Fibroblast of mammary gland (primary cell): ENCODE measurements around the gene CCDC121.
A peak's percentile ranks its signal among the peaks of the same experiment; 100 is the strongest.

Experiments used
- DNase-seq: peaks from one replicate; pipeline ENCODE4 v3.0.0-alpha.2; 2010; ENCODE audit warnings: low read depth
- H3K4me3 ChIP-seq: 2 replicates; pipeline ENCODE4 v1.5.1; 2011; ENCODE audit warnings: low read depth, mild to moderate bottlenecking, low read length, moderate library complexity; ENCODE audit not compliant: control insufficient read depth
- CTCF ChIP-seq: conservative IDR thresholded peaks from 2 replicates; pipeline ENCODE4 v1.5.1; 2011; ENCODE audit warnings: low read depth, low read length, inconsistent platforms; ENCODE audit not compliant: control insufficient read depth, insufficient read depth

The CCDC121 gene

GRCh38 chr2:27593240-27593639, 35.6 kb downstream of the CCDC121 start:
- DNase-seq, result no peak
- no peak for TF ChIP-seq CTCF
- no peak overlapping the region for H3K4me3 ChIP-seq

GRCh38 chr2:27591745-27592144, 37.1 kb downstream of the CCDC121 start:
- H3K4me3 ChIP-seq, result no peak overlapping the region
- no peak for TF ChIP-seq CTCF
- no peak for DNase-seq

- DNase-seq, result no peak
- H3K4me3 ChIP-seq, result no peak overlapping the region
- no peak for TF ChIP-seq CTCF
Measured at GRCh38 chr2:27588308-27588707, 40.5 kb downstream of the CCDC121 start.

GRCh38 chr2:27587025-27587424, 41.8 kb downstream of the CCDC121 start:
- no peak for TF ChIP-seq CTCF
- no peak overlapping the region for H3K4me3 ChIP-seq
- no peak for DNase-seq

- H3K4me3 ChIP-seq, result no peak overlapping the region
- TF ChIP-seq CTCF, result no peak
- no peak for DNase-seq
Measured at GRCh38 chr2:27584597-27584996, 44.2 kb downstream of the CCDC121 start.

- H3K4me3 ChIP-seq, result peak overlapping the region; percentile 93
- no peak for TF ChIP-seq CTCF
- peak; percentile 31 for DNase-seq
Measured at GRCh38 chr2:27583390-27583915, 45.4 kb downstream of the CCDC121 start.
